ENCODE data around the gene PLXNA3. TPM values are rescaled to one million over a fixed set of nuclear protein-coding genes. Genes with fewer than 3 reads are reported as not detected.

PLXNA3 gene
- total RNA-seq, 1 experiment from 2014 or later, result 1.9 TPM

GRCh38 chrX:154458954-154459778, 1.1 kb downstream of the PLXNA3 start:
- peak; percentile 40 for DNase-seq (ENCODE audit: low spot score)

- DNase-seq (ENCODE audit: low spot score), result no peak
Observed at GRCh38 chrX:154459832-154460231, 1.8 kb downstream of the PLXNA3 start.

- no peak for DNase-seq (ENCODE audit: low spot score)
Observed at GRCh38 chrX:154460326-154460725, 2.2 kb downstream of the PLXNA3 start.

DNA sequence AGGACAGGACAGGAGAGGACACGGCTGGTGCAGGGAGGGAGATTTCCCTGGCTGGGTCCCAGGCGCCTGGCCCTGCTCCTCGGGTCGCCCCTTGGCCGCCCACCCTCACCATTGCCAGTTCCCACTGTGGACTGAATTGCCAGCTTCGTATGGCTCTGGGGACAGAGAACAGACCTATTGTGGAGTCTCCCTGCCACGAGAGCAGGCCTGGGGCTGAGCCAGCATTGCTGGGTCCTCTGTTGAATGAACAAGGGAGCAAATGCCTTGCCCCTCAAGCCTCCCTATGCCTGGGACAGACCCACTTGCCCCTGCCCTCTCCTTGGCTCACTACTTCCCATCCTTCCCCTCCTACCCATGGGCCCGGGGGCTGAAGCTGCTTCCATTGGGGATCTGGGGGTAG, 4.3 kb downstream of the PLXNA3 start:
- DNase-seq (ENCODE audit: low spot score), result no peak

DNA sequence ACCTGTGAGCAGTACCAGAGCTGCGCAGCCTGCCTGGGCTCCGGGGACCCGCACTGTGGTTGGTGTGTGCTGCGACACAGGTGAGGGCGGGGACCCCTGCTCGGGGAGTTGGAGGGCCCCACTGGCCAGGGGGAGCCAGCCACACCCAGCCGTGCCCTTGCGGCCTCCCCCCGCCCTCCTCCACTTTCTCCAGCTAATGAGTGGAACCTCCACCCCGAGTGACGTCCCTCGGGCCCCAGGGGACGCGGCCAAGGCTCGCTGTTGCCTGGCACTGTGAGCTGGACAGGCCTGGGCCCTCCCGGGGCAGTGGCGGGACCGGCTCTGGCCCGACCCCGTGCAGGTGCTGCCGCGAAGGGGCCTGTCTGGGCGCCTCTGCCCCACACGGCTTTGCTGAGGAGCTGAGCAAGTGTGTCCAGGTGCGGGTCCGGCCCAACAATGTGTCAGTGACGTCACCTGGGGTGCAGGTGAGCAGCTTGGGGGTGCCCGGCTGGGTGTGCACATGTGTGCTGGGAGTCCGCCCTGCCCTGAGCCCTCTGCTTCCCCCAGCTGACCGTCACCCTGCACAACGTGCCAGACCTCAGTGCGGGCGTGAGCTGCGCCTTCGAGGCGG, 5.6 kb downstream of the PLXNA3 start:
- DNase-seq (ENCODE audit: low spot score), result no peak

DNA sequence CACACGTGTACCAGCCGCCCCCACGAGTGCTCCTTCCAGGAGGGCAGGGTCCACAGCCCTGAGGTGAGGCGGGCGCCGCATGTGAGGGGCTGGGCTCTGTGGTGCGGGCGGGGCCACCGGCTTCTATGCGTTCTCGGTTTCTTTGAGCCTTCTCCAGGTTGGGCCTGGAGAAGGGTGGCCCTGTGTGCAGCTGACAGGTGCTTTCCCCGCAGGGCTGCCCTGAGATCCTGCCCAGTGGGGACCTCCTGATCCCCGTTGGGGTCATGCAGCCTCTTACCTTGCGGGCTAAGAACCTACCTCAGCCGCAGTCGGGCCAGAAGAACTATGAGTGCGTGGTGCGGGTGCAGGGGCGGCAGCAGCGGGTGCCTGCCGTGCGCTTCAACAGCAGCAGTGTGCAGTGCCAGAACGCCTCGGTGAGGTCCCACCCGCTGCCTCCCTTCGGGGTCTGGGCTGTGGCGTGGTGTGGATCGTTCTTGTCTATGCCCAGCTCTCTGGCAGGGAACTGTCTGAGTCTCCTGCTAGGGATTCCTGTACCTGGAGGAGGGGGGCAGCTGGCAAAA, 6.8 kb downstream of the PLXNA3 start:
- DNase-seq (ENCODE audit: low spot score), result no peak

DNA sequence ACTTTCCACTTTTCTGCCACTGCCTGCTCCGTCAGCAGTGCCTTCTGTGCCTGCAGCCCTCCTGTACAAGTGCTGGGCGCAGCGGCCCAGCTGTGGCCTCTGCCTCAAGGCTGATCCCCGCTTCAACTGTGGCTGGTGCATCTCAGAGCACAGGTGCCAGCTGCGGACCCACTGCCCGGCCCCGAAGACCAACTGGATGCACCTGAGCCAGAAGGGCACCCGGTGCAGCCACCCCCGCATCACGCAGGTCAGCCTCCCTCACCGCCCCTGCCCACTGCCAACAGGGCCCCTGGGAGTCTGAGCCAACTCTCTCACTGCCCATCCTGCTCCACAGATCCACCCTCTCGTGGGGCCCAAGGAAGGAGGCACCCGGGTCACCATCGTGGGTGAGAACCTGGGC, 7.5 kb downstream of the PLXNA3 start:
- DNase-seq (ENCODE audit: low spot score), result no peak

DNA sequence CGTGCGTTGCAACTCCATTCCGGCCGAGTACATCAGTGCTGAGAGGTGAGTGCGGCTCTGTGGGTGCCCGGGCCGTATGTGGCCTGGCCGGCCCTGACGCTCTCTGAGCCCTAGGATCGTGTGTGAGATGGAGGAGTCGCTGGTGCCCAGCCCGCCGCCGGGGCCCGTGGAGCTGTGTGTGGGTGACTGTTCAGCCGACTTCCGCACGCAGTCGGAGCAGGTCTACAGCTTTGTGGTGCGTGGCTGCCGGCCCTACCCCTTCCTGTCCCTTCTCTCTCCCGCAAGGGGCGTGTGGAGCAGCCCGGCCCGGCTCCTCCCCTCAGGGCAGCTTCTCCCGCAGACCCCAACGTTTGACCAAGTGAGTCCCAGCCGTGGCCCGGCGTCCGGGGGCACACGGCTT, 8.0 kb downstream of the PLXNA3 start:
- no peak for DNase-seq (ENCODE audit: low spot score)

- DNase-seq (ENCODE audit: low spot score), result no peak
Observed at GRCh38 chrX:154466907-154467306, 8.8 kb downstream of the PLXNA3 start.

GRCh38 chrX:154467556-154467955, 9.5 kb downstream of the PLXNA3 start:
- no peak for DNase-seq (ENCODE audit: low spot score)

DNA sequence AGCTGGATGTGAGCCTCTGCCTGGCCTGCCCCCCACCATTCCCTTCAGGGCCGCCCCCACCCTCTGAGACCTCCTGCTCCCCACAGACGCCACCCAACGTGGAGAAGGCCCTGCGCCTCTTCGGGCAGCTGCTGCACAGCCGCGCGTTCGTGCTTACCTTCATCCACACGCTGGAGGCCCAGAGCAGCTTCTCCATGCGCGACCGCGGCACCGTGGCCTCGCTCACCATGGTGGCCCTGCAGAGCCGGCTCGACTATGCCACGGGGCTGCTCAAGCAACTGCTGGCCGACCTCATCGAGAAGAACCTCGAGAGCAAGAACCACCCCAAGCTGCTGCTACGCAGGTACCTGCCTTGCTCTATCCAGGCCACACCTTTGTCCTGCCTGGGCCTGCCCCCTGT, 10.1 kb downstream of the PLXNA3 start:
- no peak for DNase-seq (ENCODE audit: low spot score)

GRCh38 chrX:154469114-154469513, 11.0 kb downstream of the PLXNA3 start:
- no peak for DNase-seq (ENCODE audit: low spot score)

GRCh38 chrX:154469880-154470279, 11.8 kb downstream of the PLXNA3 start:
- DNase-seq (ENCODE audit: low spot score), result no peak

- DNase-seq (ENCODE audit: low spot score), result no peak
Observed at GRCh38 chrX:154470434-154470833, 12.4 kb downstream of the PLXNA3 start.

GRCh38 chrX:154470914-154471568, 13.0 kb downstream of the PLXNA3 start:
- DNase-seq (ENCODE audit: low spot score), result no peak

DNA sequence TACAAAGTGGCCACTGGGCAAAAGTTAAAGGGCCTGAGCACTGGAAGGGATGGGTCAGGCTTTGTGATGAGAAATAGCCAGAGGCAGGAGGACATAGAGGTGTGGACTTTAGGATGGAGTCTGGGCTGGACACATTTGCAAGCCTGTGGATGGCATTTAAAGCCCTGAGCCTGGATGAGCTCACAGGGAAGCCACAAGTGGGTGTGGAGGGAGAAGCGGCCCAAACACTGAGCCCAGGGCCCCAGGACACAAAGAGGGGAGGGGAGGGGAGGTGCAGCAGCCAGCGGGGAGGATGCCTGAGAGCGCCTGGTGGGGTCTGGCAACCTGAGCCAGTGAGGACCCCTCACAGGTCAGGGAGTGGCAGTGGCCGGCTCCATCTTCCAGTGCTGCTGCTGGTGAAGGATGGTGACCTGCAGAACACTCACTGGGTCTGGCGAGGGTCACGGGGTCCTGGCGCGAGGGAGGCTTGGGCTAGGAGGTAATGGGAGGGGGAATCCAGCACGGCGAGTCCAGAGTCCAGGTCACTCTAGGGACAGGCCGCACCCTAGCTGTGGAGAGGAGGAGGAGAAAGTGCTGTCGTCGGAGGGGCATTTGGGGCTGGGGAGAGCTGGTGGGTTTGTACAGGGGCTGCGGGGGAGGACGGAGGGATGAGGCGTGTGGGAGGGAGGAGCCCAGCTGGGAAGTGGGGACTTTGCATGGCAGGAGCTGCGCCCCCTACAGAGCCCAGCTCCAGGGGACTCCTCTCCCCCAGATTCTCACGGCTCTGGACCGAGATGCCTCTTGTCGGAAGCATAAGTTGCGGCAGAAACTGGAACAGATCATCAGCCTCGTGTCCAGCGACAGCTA, 14.0 kb downstream of the PLXNA3 start:
- no peak for DNase-seq (ENCODE audit: low spot score)

DNA sequence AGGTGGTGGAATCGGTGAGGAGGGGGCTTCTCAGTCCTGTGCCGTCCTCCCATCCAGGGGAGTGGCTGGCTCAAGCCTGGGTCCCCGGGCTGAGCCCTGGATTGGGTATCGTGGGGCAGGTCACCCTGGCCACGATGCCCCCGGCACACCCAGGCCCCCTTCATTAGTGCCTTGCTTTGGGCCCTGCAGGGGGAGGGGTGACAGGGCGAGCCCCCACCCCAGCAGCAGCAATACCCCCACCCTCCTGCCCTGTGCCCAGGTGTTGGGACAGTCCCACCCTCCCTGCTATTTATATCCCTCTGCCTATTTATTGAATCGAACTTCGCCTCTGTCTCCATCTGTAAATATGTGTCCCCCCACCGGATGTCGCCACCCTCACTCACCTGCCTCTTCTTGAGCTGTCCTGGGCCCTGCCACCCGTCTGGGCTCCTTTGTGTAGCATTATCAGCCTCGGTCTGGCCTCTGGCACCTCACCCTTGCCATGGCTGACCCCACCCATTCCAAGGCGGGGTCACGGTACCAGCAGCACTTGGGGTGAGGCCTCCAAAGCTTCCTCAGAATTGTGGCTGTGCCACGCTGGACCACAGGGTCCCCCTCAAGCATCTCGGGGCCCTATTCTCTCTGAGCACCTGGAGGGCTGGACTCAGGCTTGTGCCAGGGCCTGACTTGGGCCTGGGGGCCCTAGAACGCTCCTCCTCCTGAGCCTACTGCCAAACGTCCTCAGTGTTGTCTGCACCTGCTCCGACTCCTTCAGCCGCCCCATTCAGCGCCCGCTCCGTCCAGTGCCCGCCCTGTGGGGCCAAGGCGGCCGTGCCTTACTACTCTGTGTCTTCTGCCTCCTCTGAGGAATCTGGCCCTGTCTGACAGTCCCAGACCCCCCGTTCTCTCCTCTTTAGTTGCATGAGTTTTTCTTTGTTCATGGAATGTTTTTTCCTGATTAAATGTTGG, 14.9 kb downstream of the PLXNA3 start:
- DNase-seq (ENCODE audit: low spot score), result no peak

DNA sequence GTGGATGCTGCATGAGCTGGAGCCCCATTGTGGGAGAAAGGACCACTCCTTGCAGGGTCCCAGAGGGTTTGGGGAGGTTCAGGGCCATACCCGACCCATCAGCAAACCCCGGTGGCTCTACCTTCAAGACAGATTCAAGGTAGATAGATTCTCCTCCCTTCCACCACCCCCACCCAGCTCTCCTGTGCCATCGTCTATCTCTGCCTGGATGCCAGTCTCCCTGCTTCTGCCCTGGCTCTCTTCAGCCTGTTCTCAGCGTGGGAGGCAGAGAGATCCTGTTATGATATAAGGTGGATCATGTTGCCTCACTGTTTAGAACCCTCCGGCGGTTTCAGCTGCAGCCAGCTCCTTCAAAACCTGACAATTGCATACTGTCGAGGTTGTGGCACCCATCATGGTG, 15.6 kb downstream of the PLXNA3 start:
- DNase-seq (ENCODE audit: low spot score), result no peak

DNA sequence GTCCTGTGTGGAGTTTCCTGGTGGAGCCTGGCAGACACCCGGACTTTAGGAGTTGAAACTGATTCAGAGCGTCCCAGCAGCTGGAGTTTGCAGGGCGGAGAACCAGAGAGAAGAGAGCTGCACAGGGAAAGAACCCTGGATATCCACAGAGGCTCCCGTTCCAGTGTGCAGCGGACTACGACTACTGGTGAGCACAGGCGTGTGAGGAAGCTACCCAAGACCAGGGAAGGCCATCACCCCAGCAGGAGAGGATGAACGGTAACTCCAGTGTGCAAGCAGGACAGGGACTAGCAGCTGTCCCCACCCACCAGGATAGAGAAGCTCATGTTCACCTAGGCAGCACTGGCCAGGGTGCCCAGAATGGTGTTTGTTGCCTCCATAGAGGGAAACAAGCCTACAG, 18.7 kb downstream of the PLXNA3 start:
- DNase-seq (ENCODE audit: low spot score), result no peak

DNA sequence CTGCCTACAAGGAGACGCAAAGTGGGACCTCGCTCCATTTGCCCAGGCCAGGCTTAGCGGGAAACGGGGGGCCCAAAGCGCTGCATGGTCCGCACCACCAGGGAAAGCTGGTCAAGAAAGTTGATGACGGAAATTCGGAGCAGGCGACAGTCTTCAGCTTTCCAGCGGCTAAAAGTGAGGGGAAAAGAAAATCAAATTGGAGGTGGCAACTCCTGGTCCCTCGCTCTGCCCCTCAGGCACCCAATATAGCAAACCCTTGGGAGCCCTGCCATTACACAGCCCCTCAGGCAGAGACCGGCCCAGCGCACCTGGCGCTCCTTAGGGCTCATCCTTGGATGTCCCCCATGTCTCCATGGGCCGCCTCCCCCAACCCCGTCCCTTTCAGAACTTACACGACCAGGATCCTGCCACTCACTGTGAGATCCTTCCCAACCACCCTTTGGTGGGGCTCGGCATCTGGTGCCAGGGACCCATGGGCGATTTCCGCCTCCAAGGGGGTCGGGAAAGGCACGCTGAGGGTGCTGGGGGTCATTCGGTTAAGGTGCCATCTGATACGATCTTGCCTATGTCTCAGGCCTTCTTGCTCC, 19.9 kb downstream of the PLXNA3 start:
- no peak for DNase-seq (ENCODE audit: low spot score)
